ENCODE measurements around the gene TOR3A. TPM values are rescaled to one million over a fixed set of nuclear protein-coding genes. Genes with fewer than 3 reads are reported as not detected.

The TOR3A gene
- total and polyA plus RNA-seq, 4 donors = 14.4 to 44.8 (median 32.0) TPM

DNA sequence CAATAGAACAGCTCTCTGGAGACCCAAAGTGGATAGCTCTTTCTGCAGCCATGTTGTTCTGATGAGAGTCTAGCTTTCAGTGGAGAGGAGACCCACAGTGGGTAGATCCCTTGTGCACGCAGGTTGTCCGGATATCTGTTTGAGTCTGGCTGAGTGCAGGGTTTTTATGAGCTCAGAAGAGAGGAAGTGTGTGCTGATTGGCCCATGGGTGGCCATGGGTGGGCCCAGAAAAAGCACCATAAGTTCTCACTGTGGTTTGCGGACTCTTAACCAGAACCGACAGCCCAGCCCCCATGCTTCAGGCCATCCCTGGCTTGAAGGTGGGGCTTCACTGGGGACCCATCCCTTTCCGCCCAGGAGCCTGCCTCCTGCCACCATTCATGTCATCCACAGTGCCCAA lies 39.2 kb upstream of the TOR3A start:
- Histone ChIP-seq H3K9ac (ENCODE audit: insufficient read depth in 1 of 2, low read length in 2 of 2) (no peak overlapping the region), H3K4me3 (no peak overlapping the region), H3K4me1 (ENCODE audit: control insufficient read depth in 5 of 5, insufficient read depth in 5 of 5, low read length in 5 of 5) (peaks cover 0 to 12% (median 3%) of the 10 kb centered on the region in 5 donors), H3K27ac (ENCODE audit: low read depth in 1 of 2, low read length in 1 of 2) (no peak overlapping the region), H3K36me3 (ENCODE audit: control insufficient read depth in 4 of 4, insufficient read depth in 4 of 4, low read length in 4 of 4) (peaks cover 0 to 3% (median under 1%) of the 10 kb centered on the region in 4 donors), H3K9me3 (ENCODE audit: control insufficient read depth in 4 of 4, insufficient read depth in 3 of 4, low read length in 3 of 4) (peaks cover 0 to 1% (median 0%) of the 10 kb centered on the region in 4 donors), H3K27me3 (ENCODE audit: control insufficient read depth in 3 of 3, insufficient read depth in 3 of 3, low read length in 2 of 3) (no peaks in the 10 kb centered on the region)
- TF ChIP-seq, protein P1, sequence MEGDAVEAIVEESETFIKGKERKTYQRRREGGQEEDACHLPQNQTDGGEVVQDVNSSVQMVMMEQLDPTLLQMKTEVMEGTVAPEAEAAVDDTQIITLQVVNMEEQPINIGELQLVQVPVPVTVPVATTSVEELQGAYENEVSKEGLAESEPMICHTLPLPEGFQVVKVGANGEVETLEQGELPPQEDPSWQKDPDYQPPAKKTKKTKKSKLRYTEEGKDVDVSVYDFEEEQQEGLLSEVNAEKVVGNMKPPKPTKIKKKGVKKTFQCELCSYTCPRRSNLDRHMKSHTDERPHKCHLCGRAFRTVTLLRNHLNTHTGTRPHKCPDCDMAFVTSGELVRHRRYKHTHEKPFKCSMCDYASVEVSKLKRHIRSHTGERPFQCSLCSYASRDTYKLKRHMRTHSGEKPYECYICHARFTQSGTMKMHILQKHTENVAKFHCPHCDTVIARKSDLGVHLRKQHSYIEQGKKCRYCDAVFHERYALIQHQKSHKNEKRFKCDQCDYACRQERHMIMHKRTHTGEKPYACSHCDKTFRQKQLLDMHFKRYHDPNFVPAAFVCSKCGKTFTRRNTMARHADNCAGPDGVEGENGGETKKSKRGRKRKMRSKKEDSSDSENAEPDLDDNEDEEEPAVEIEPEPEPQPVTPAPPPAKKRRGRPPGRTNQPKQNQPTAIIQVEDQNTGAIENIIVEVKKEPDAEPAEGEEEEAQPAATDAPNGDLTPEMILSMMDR (IDR thresholded peaks at IDR 0.05; ENCODE audit: control extremely low read depth, extremely low read depth) = no peak
- ATAC-seq (ENCODE audit: insufficient read depth, low FRiP score) (no peak), DNase-seq (no peak)
- 96 to 99% methylated on average over 5 of the region's 5 CpGs for WGBS, 2 donors

DNA sequence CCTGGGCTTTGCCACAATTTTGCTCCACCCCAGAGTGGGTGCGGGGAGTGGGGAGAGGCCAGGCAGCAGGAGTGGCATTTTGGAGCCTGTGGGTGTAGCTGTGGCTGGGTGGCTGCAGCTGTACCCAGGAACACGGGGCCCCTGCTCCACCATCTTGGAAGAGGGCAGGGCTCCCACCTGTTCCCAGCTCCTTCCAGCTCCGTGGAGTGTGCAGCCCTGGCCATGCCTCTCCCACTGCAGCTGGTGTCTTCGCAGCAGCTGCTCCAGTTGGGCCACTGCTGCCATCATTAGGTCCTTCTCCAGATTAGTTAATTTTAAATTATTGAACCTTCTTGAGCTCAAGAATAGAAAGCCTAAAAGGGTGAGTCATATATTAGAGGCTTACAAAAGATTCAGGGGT lies 38.6 kb upstream of the TOR3A start:
- TF ChIP-seq, protein P1 (IDR thresholded peaks at IDR 0.05; ENCODE audit: control extremely low read depth, extremely low read depth) = no peak
- no peak for DNase-seq
- ATAC-seq (ENCODE audit: insufficient read depth, low FRiP score) = no peak

DNA sequence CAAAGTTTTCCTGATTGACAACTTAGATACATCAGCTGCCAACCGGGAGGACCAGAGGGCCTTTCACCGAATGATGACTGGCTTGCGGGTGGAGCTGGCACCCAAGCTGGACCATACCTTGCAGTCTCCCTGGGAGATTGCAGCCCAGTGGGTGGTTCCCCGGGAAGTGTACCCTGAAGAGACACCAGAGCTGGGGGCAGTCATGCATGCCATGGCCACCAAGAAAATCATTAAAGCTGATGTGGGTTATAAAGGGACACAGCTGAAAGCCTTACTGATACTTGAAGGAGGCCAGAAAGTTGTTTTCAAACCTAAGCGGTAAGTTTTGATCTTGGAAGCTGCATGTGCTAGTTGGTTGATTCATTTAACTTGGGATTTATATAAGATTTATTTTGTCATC lies 38.0 kb upstream of the TOR3A start:
- Histone ChIP-seq H3K9me3 (ENCODE audit: control insufficient read depth in 4 of 4, insufficient read depth in 3 of 4, low read length in 3 of 4) (peaks cover 0 to 1% (median 0%) of the 10 kb centered on the region in 4 donors), H3K4me3 (no peak overlapping the region), H3K9ac (ENCODE audit: insufficient read depth in 1 of 2, low read length in 2 of 2) (no peak overlapping the region), H3K4me1 (ENCODE audit: control insufficient read depth in 5 of 5, insufficient read depth in 5 of 5, low read length in 5 of 5) (peaks cover 0 to 7% (median 2%) of the 10 kb centered on the region in 5 donors), H3K27me3 (ENCODE audit: control insufficient read depth in 3 of 3, insufficient read depth in 3 of 3, low read length in 2 of 3) (no peaks in the 10 kb centered on the region), H3K36me3 (ENCODE audit: control insufficient read depth in 4 of 4, insufficient read depth in 4 of 4, low read length in 4 of 4) (peaks cover 0 to 3% (median under 1%) of the 10 kb centered on the region in 4 donors), H3K27ac (ENCODE audit: low read depth in 1 of 2, low read length in 1 of 2) (no peak overlapping the region)
- no peak for ATAC-seq (ENCODE audit: insufficient read depth, low FRiP score)
- WGBS, 2 donors = 96 to 99% methylated on average over 5 of the region's 5 CpGs
- TF ChIP-seq, protein P1 (IDR thresholded peaks at IDR 0.05; ENCODE audit: control extremely low read depth, extremely low read depth) = no peak
- no peak for DNase-seq

More for the DNA sequence above, 38.6 kb upstream of the TOR3A start:
- no peak overlapping the region for H3K9ac ChIP-seq (ENCODE audit: insufficient read depth in 1 of 2, low read length in 2 of 2)
- H3K27ac ChIP-seq (ENCODE audit: low read depth in 1 of 2, low read length in 1 of 2) = no peak overlapping the region
- peaks cover 0 to 3% (median under 1%) of the 10 kb centered on the region in 4 donors for H3K36me3 ChIP-seq (ENCODE audit: control insufficient read depth in 4 of 4, insufficient read depth in 4 of 4, low read length in 4 of 4)
- H3K4me3 ChIP-seq = no peak overlapping the region
- 96 to 97% methylated on average over 4 of the region's 4 CpGs for WGBS, 2 donors
- peaks cover 0 to 1% (median 0%) of the 10 kb centered on the region in 4 donors for H3K9me3 ChIP-seq (ENCODE audit: control insufficient read depth in 4 of 4, insufficient read depth in 3 of 4, low read length in 3 of 4)
- H3K27me3 ChIP-seq (ENCODE audit: control insufficient read depth in 3 of 3, insufficient read depth in 3 of 3, low read length in 2 of 3) = no peaks in the 10 kb centered on the region
- peaks cover 0 to 11% (median 2%) of the 10 kb centered on the region in 5 donors for H3K4me1 ChIP-seq (ENCODE audit: control insufficient read depth in 5 of 5, insufficient read depth in 5 of 5, low read length in 5 of 5)

Data from lung (tissue), 12 donors.